Superior temporal gyrus (tissue), 1 donor: ENCODE data around the gene ATPAF1.
A peak's percentile ranks its signal among the peaks of the same experiment; 100 is the strongest.

ENCODE experiments used
- DNase-seq: peaks from one replicate; pipeline ENCODE4 v3.0.0-alpha.2; 2016; ENCODE audit errors: extremely low spot score

Gene ATPAF1

GRCh38 chr1:46616277-46617107 is 51.7 kb downstream of the ATPAF1 start, which contains the start of gene MOB3C:
Gene MOB3C (minus strand): TSS chr1:46616811. CDS start chr1:46613321, 3,490 bp downstream.
- peak; percentile 69 for DNase-seq

DNA sequence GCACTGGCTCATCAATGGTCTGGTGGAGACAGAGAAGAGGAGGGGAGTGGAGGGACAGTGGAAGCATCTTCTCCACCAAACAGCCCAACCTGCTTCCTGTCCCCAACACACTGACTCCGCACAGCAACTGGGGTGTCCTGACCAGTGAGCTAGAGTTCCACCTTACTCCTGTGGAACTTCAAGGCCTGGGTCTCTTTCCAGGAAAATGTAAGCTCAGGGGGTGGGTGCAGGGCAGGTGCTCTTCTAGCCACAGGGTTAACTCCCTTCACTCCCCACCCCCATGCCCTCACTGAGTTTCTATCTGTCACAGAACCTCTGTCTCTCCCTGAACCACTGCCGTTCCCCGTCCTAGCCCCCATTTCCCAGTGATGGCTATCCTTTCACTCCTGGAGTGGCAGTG is 52.4 kb downstream of the ATPAF1 start:
- no peak for DNase-seq

- no peak for DNase-seq
Observed at GRCh38 chr1:46615088-46615487, 53.1 kb downstream of the ATPAF1 start.

DNA sequence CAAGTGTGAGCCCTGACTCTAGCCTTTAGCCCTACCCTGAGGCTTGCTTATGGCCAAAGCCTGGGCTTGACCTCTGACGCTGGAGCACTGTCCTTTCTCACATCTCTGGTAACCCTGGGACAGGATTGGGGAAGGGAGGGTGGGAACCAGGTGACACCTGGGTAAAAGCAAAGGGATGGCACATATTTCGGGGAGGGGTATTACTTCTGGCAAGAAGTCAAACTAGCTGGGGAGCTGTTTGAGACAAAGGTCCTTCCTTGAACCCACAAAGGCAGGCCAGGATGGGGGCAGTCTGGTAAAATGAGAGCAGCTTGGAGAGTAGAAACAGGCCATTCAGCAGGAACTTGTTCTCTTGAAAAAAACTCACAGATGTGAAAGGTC is 53.6 kb downstream of the ATPAF1 start:
- DNase-seq: no peak

DNA sequence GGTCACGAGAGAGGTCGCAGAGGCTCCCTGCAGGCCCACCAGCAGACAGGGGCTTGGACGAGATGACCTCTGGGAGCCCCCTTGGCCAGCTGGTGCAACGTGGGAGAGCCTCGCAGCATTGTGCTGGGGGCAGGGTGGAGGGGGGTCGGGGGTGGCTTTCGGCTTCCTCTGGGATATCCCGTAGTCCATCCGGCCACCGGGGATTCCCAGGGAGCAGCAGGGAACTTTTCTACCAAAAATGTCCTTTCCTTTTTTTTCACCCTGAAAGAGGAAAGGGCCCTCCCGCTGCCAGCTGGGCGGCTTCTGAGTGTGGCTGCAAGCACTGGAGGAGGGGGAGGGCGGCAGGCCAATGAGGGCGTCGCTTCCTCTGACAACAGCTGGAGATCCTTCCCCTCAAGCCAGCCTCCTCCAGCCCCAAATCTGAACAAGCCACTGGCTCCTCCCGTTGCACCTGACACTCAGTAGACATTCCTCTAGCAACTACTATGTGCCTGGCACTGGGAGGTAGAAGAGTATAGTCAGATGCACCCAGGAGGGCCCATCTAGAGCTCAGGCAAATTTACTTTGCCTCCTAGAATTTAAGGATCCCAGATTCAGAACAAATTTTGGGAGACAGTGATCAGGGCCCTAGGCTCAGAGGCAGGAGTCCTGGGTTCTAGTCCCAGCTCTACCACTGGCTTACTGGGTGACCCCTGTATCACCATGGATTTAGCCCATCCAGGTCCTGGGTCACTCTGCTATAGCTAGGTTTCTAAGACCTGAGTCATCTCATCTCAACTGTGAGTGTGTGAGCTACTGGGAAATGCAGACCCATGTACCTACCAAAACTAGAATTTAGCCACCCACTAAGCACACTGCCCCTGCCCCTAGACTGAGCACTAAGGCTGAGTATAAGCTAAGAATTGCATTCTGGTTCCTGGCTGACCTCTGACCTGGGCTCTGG is 54.2 kb downstream of the ATPAF1 start:
- DNase-seq: peak; percentile 35

GRCh38 chr1:46612937-46613660 is 55.1 kb downstream of the ATPAF1 start:
- no peak for DNase-seq

DNA sequence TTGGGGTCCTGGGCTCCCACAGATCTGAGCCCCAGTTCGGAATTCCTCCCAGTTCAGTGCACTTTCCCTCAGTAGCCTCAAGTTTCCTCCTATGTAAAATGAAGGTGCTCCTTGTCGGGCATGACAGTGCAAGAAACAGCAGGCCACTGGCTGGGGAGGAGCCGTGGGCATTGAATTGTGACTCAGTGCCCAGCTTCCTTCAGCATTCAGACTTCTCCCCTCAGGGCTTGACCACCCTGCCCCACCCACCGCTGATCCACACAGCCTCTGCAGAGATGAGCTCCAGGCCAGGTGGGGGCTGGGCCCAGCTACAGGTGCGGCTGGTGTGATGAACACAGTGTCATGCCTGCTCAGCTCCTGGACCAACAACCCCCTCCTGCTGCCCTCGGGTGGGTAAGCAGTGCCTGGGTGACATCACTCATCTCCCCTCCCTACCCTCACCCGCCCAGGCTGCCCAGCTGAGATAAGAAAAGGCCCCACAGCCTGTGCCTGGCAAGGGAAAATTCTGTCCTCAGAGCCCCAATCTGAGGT is 56.4 kb downstream of the ATPAF1 start:
- no peak for DNase-seq

DNA sequence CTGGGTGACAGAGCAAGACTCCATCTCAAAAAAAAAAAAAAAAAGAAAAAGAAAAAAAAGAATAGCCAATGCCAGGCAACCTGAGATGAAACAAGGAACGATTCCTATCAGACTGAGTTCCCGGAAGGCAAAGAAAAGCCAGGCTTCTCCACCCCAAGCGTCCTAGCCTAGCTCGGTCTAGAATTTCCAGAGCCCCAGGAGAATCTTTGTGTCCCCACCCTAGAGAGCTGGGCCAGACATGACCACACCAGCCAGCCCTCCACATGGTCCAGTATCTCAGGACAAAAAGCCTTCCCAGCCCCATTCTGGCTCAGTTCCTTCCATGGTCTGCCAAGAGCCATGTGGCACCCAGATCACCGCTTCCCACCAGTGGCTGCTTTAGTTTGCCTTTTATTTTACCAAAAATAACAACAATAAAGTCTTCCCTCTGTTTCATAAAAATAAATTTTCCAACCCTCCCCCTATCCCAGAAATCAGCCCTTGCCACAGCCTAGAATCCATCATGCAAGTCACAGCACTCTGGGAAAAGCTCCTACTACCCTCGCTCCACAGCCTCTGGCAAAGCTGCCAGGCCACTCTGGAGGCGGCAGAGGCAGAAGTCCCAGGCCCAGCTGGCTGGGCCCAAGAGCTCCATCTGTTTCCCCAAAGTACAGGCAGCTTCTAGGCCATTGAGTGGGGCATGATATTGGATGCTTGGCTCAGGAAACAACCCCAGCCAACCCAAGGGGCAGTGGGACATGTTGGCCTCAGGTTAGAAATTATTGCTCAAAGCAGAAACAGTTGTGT is 60.6 kb downstream of the ATPAF1 start:
- no peak for DNase-seq

DNA sequence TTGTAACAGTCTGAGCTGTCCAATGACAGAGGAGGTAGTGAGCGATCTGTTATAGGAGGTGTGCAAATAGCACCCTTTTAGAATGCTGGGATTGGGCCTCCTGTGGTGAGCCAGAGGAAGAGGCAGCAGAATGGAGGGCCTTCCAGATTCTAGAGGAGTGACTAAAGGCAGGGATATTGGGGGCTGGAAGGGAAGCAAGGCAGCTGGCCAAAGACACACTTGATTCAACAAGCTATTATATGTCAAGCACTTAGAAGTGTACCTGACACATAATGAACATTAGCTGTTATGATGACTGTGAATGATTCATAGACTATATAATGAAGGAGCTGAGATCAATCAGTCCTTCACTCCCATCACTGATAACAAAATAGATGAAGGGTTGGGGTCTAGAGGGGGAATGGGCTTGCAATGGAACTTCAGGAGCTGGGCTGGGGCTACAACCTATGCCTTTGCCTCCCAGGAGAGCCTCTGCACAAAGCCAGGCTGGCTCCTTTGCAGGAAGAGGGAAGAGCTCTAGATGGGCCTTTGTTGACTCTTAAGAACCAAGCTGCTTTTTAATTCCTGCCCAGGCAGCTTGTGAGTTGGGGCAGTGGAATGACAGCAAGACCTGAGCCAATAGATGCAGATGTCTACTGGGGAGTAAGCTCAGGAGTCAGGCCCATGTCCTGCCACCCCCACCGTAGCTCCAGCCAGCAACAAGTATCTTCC is 61.8 kb downstream of the ATPAF1 start:
- DNase-seq: no peak

DNA sequence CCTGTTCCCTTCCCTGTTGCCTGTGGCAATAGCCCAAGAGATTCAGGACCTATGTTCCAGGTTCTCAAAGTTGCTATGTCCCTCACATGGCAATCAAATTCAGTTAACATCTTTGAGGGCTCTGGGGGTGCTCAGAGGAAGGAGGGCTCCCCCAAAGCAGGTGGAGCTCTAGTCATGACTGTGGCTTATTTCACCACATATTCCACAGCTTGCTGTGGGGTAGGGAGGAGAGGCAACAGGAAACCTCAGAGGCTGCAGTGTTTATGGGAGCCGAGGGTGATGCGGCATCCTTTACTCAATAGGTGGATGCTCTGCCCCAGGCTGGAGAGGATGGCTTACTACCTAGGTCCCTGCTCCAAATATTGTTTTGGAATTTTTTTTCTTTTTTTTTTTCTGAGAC is 62.9 kb downstream of the ATPAF1 start:
- DNase-seq: no peak

- DNase-seq: peak; percentile 86
Observed at GRCh38 chr1:46603858-46604549, 64.2 kb downstream of the ATPAF1 start, which contains the start of gene MKNK1. Gene MKNK1 (minus strand): TSS chr1:46604268. CDS start chr1:46583327, 20,941 bp downstream.

DNA sequence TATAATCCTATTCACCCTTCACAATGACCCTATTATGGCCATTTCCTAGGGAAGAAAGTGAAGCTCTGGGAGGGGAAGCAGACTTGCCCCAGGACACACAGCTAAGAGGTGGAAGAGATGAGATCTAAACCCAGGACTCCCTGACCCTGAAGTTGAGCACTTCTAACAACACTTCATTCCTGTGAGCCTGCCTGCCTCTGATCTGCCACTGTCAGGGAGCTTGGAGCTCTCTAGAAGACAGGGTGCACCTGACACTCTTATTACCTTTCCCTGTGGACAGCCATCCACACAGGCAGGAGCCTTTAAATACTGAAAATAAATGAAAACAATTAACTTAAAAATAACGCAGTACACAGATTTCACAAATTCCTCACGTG is 64.7 kb downstream of the ATPAF1 start:
- no peak for DNase-seq

DNA sequence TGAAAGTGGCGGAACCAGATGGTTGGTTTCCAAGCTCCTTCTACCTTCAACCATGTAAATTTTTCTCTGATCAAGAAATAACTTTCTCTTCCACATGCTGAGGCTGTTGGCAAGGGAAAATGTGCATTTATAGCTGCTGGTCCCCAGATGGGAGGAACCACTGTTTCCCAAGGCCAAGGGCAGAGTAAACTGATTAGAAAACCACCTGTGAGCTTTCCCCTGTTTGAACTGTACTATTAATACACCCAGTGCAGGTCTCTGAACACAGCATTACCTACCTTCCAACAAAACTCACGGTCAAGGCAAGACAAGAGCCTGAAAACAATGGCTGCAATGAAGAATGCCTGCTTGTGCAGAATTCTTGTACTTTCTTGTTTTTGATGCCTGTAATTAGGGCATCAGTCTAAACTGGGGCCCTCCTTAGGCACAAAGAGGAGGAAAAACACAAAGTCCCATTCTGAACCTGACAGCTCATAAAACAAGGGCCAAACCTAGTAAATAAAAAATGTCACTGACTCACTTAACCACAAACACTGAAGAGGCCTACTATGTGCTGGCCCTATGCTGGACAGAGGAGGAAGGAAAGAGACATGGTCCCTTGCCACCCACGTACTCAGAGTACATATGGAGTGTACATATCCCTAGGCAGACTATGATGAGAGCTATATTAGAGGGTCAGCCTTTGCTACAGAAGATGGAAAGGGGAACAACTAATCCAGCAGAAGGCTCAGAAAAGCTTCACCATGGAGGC is 66.7 kb downstream of the ATPAF1 start:
- no peak for DNase-seq

DNA sequence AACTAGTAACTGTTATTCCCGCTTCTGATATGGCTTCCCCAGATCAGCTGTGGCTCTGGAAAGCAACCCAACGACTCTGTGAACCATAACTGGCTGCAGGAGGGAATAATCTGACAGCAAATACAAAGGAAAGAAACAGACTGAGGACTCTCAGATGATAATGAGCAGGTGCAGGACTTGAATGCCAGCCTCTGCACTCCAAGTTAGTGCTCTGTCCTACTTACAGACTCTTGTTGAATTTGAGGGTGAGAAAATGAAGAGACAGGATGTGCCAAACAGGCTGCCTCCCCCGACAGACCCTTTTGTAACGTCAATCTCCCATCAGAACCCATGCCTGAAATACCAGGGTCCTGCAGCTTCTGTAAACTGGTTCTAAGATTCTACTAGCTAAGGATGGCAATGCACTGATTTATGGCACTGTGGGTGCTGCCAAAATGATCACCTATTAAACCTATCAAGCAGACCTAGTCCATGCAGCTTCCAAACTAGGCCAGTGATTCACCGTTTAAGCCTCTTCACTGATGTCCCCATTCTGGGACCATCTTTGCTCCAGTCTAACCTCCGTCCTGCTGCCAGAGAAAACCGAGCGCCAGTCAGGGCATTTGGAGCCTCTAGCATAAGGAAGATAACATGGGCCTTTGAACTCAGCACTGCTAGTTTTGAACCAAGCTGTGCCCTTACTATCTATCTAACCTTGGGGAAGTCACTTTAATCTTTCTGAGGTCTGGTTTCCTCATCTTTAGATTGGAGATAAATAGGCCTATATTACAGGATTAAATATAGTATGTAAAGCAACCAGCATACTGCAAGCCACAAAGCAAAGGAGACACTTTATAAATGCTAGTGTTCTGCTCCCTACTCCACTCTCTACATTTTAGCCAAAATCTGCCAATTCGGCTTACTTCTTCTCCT is 68.8 kb downstream of the ATPAF1 start:
- no peak for DNase-seq

GRCh38 chr1:46596846-46597245 is 71.3 kb downstream of the ATPAF1 start:
- DNase-seq: no peak

GRCh38 chr1:46596036-46596435 is 72.1 kb downstream of the ATPAF1 start:
- no peak for DNase-seq

DNA sequence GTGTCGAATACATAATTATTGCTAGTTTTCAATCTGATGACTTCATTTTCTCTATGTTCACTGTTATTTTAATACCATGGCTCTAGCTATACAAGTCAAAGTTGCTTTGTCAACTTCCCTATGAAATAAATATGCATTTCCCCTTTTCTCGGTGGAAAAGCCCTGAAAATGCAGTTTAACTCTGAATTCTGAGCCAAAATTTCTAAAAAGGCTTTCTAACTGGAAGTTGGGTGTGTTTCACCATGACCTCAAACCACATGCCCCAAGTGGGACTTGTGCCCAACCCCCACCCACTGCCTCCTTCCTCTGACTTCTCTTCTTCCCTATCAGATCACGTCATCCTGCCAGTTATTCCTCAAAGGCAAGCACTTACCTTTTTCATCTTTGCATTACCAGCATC is 73.0 kb downstream of the ATPAF1 start:
- DNase-seq: no peak

DNA sequence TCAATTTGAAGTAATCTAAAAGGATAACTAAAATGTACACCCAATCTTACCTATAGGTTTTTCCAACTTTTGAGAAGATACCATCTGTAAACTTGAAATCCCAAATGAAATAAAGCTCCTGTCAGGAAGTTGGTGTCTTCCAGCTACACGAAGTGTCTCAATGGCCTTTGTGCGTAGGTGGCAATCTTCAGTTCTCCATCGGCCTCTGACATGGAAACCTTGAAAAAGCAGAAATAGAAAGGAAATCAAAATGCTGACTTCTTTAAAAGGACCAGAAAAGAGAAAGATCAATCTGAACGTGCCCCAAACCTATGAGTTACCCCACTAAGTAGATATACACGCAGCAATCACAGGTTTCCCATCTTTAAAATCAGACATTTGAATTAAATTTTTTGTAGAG is 74.1 kb downstream of the ATPAF1 start:
- no peak for DNase-seq
